NCI-H128 (cell line): ENCODE data around the gene SDF2L1.
"Not testable (repeated sequence)": the region's sequence is repeated elsewhere in the genome, so short reads cannot be mapped to it uniquely, and the experiment has no call there.

Source experiments
- DNase-seq: peaks from one replicate; lab custom pipeline; 2025; ENCODE audit not compliant: unreplicated experiment; lab: John Stamatoyannopoulos, UW

Gene SDF2L1

GRCh38 chr22:21660904-21661303, 18.8 kb downstream of the SDF2L1 start:
- DNase-seq: no peak

- DNase-seq: no peak
Measured at GRCh38 chr22:21661991-21662390, 19.9 kb downstream of the SDF2L1 start.

- no peak for DNase-seq
Measured at GRCh38 chr22:21663738-21664137, 21.6 kb downstream of the SDF2L1 start.

- DNase-seq: no peak
Measured at GRCh38 chr22:21665047-21665851, 23.1 kb downstream of the SDF2L1 start.

GRCh38 chr22:21666786-21667185, 24.7 kb downstream of the SDF2L1 start:
- DNase-seq: no peak

GRCh38 chr22:21669026-21669425, 26.9 kb downstream of the SDF2L1 start:
- no peak for DNase-seq

GRCh38 chr22:21672107-21672629, 30.1 kb downstream of the SDF2L1 start:
- DNase-seq: no peak

- no peak for DNase-seq
Measured at GRCh38 chr22:21673534-21674321, 31.6 kb downstream of the SDF2L1 start.

GRCh38 chr22:21674638-21675245, 32.6 kb downstream of the SDF2L1 start:
- no peak for DNase-seq

GRCh38 chr22:21677606-21678443, 35.7 kb downstream of the SDF2L1 start:
- no peak for DNase-seq

- not testable (repeated sequence) for DNase-seq
Measured at GRCh38 chr22:21678842-21679241, 36.7 kb downstream of the SDF2L1 start.

- DNase-seq: no peak
Measured at GRCh38 chr22:21679383-21679782, 37.3 kb downstream of the SDF2L1 start.

- DNase-seq: no peak
Measured at GRCh38 chr22:21680830-21681565, 38.9 kb downstream of the SDF2L1 start.

- no peak for DNase-seq
Measured at GRCh38 chr22:21681566-21682370, 39.7 kb downstream of the SDF2L1 start.

- no peak for DNase-seq
Measured at GRCh38 chr22:21682385-21683175, 40.5 kb downstream of the SDF2L1 start.

GRCh38 chr22:21683401-21683811, 41.3 kb downstream of the SDF2L1 start:
- no peak for DNase-seq

GRCh38 chr22:21684492-21685163, 42.5 kb downstream of the SDF2L1 start:
- DNase-seq: no peak

- DNase-seq: no peak
Measured at GRCh38 chr22:21685164-21685513, 43.0 kb downstream of the SDF2L1 start.
